A549 (cell line): ENCODE results near the gene CSGALNACT2. TPM values are rescaled to one million over a fixed set of nuclear protein-coding genes. Genes with fewer than 3 reads are reported as not detected.

ENCODE experiments used
- ATAC-seq, 2 experiments: fragments of 200-7000 bp in 1 of 2; fragments of >200 bp in 1 of 2; cut with Nextera tagmentation in 1 of 2; cut with Tn5 transposase in 1 of 2; 3 replicates each; pipeline versions ENCODE4 v1.8.0 to v1.9.1; 2018 to 2020; ENCODE audit warnings: mild to moderate bottlenecking in 1 of 2, moderate library complexity in 1 of 2
- CTCF ChIA-PET: fragments of 300-600 bp; sonication (Branson Sonifier 250); formaldehyde crosslinking; extraction: SDS; loops from one replicate; lab custom pipeline; 2021; ENCODE audit warnings: antibody characterized with exemption, inconsistent platforms; lab: Yijun Ruan, JAX
- POLR2A ChIA-PET: fragments of 350-600 bp; formaldehyde crosslinking; extraction: SDS; loops from one replicate; lab custom pipeline; 2021; ENCODE audit warnings: antibody characterized with exemption, inconsistent platforms; lab: Yijun Ruan, JAX
- DNase-seq, 2 experiments: peaks; one replicate each; pipeline versions ENCODE4 v3.0.0 to v3.0.0-alpha.2; 2011 to 2016; ENCODE audit warnings: low read depth in 1 of 2, low spot score in 1 of 2
- FAIRE-seq: peaks from 2 replicates; lab custom pipeline; 2011; peaks lifted over from hg19 to GRCh38; lab: Jason Lieb, UNC
- H3K27ac ChIP-seq, 2 experiments: fragments of >200 bp; sonication (Bioruptor Twin); formaldehyde crosslinking; 3 replicates each; pipeline ENCODE4 v1.5.1; 2016 to 2017
- H3K4me1 ChIP-seq: fragments of >200 bp; sonication (Bioruptor Twin); formaldehyde crosslinking; 3 replicates; pipeline ENCODE4 v1.6.1; 2016
- H3K4me2 ChIP-seq: fragments of >200 bp; sonication (Bioruptor Twin); formaldehyde crosslinking; 3 replicates; pipeline ENCODE4 v1.6.1; 2016
- H3K4me3 ChIP-seq: fragments of >200 bp; sonication (Bioruptor Twin); formaldehyde crosslinking; 3 replicates; pipeline ENCODE4 v1.5.1; 2016
- H3K9me3 ChIP-seq: fragments of >200 bp; sonication (Bioruptor Twin); formaldehyde crosslinking; 3 replicates; pipeline ENCODE4 v1.6.1; 2016
- BHLHE40 ChIP-seq: IDR thresholded peaks from 2 replicates; pipeline ENCODE4 v1.6.1; 2012; ENCODE audit warnings: low read depth, low read length, inconsistent platforms
- CBX2 ChIP-seq: fragments of 200-600 bp; sonication (generic); IDR thresholded peaks from 2 replicates; pipeline ENCODE4 v1.6.1; 2016; ENCODE audit warnings: low read depth, mild to moderate bottlenecking, borderline replicate concordance
- CHD2 ChIP-seq: fragments of 150-350 bp; IDR thresholded peaks from 2 replicates; pipeline ENCODE4 v1.6.1; 2014; ENCODE audit warnings: low read length; ENCODE audit not compliant: partially characterized antibody
- EHMT2 ChIP-seq: fragments of 200-600 bp; sonication (generic); IDR thresholded peaks from 2 replicates; pipeline ENCODE4 v1.6.1; 2016; ENCODE audit warnings: antibody characterized with exemption, low read depth, mild to moderate bottlenecking, moderate library complexity
- FOSB ChIP-seq: fragments of 250-450 bp; sonication (Bioruptor Pico); IDR thresholded peaks from 2 replicates; pipeline ENCODE4 v1.5.0; 2020; ENCODE audit warnings: mild to moderate bottlenecking, moderate library complexity
- FOSL2 ChIP-seq, 2 experiments: fragments of 450-650 bp in 1 of 2; fragments of >200 bp in 1 of 2; sonication (Bioruptor Twin) in 1 of 2; formaldehyde crosslinking; IDR thresholded peaks; 2 replicates each; pipeline versions ENCODE4 v1.5.0 to v1.6.1; 2016 to 2020; ENCODE audit warnings: mild to moderate bottlenecking in 1 of 2, moderate library complexity in 1 of 2
- FOXS1 ChIP-seq: fragments of 250-450 bp; sonication (Bioruptor Pico); IDR thresholded peaks from 2 replicates; pipeline ENCODE4 v1.5.0; 2020; ENCODE audit warnings: mild to moderate bottlenecking, moderate library complexity
- HDAC2 ChIP-seq: fragments of 200-600 bp; sonication (generic); IDR thresholded peaks from 2 replicates; pipeline ENCODE4 v1.6.1; 2016
- HOXA7 ChIP-seq: fragments of 250-450 bp; sonication (Bioruptor Pico); IDR thresholded peaks from 2 replicates; pipeline ENCODE4 v1.5.0; 2020; ENCODE audit warnings: mild to moderate bottlenecking, moderate library complexity
- JUN ChIP-seq, 2 experiments: fragments of >200 bp; sonication (Bioruptor Twin); formaldehyde crosslinking; IDR thresholded peaks; 2 replicates in 1 of 2; 3 replicates in 1 of 2; pipeline ENCODE4 v1.6.1; 2016 to 2017
- KDM5A ChIP-seq: fragments of 200-600 bp; sonication (generic); IDR thresholded peaks from 2 replicates; pipeline ENCODE4 v1.6.1; 2016; ENCODE audit warnings: antibody characterized with exemption, mild to moderate bottlenecking
- MAFK ChIP-seq: fragments of 450-650 bp; IDR thresholded peaks from 2 replicates; pipeline ENCODE4 v1.6.1; 2014; ENCODE audit not compliant: partially characterized antibody
- PHF8 ChIP-seq: fragments of 200-600 bp; sonication (generic); IDR thresholded peaks from 2 replicates; pipeline ENCODE4 v1.6.1; 2016; ENCODE audit warnings: low read depth, mild to moderate bottlenecking, antibody characterized with exemption, moderate library complexity, borderline replicate concordance
- POLR2A ChIP-seq: IDR thresholded peaks from 2 replicates; pipeline ENCODE4 v1.6.1; 2012; ENCODE audit warnings: mild to moderate bottlenecking, low read length
- RAD21 ChIP-seq, 2 experiments: fragments of >200 bp in 1 of 2; sonication (Bioruptor Twin) in 1 of 2; formaldehyde crosslinking in 1 of 2; IDR thresholded peaks in 1 of 2; conservative IDR thresholded peaks in 1 of 2; 2 replicates in 1 of 2; 3 replicates in 1 of 2; pipeline ENCODE4 v1.6.1; 2012 to 2018; ENCODE audit warnings: inconsistent platforms in 1 of 2
- RNF2 ChIP-seq: fragments of 200-600 bp; sonication (generic); IDR thresholded peaks from 2 replicates; pipeline ENCODE4 v1.6.1; 2016; ENCODE audit warnings: low read depth, mild to moderate bottlenecking, antibody characterized with exemption, moderate library complexity, borderline replicate concordance
- SMC3 ChIP-seq: fragments of >200 bp; sonication (Bioruptor Twin); formaldehyde crosslinking; IDR thresholded peaks from 3 replicates; pipeline ENCODE4 v1.6.1; 2018; ENCODE audit warnings: inconsistent platforms
- TP53 ChIP-seq: fragments of 250-450 bp; sonication (Bioruptor Pico); IDR thresholded peaks from 2 replicates; pipeline ENCODE4 v1.5.0; 2021; ENCODE audit warnings: mild to moderate bottlenecking, moderate library complexity
- ZFP36 ChIP-seq: fragments of 450-650 bp; IDR thresholded peaks from 2 replicates; pipeline ENCODE4 v1.6.1; 2014; ENCODE audit warnings: borderline replicate concordance; ENCODE audit not compliant: partially characterized antibody
- ZSCAN20 ChIP-seq: fragments of 250-450 bp; sonication (Bioruptor Pico); IDR thresholded peaks from 2 replicates; pipeline ENCODE4 v1.8.0; 2022; ENCODE audit warnings: mild to moderate bottlenecking, moderate library complexity
- WGBS: methylation state at CpG from one replicate; pipeline ENCODE4 v1.1.6; 2017; ENCODE audit errors: missing lambda C conversion rate; 5-methylcytosine and 5-hydroxymethylcytosine counted together
- polyA plus RNA-seq, 4 experiments: library from polyadenylated mRNA; depleted of rRNA in 3 of 4; stranded (reverse); fragments of >200 nt; fragmentation: RNase III in 1 of 4; extraction: RNeasy Plus Mini Kit Qiagen cat#74134 plus additional on column Dnase treatment in 1 of 4; gene quantifications; 2 replicates in 3 of 4; 3 replicates in 1 of 4; pipeline ENCODE4 v1.2.3, GENCODE V29; 2011 to 2017
- TF ChIP-seq, protein P1 (sequence below): fragments of >200 bp; sonication (Bioruptor Twin); formaldehyde crosslinking; IDR thresholded peaks from 3 replicates; pipeline ENCODE4 v1.6.1; 2016
- TF ChIP-seq, protein P2 (sequence below): fragments of 150-350 bp; IDR thresholded peaks from 2 replicates; pipeline ENCODE4 v1.6.1; 2014; ENCODE audit warnings: low read depth, mild to moderate bottlenecking, low read length
- TF ChIP-seq, protein P3 (sequence below): fragments of >200 bp; sonication (Bioruptor Twin); formaldehyde crosslinking; IDR thresholded peaks from 2 replicates; pipeline ENCODE4 v1.6.1; 2016
- TF ChIP-seq, protein P4 (sequence below): IDR thresholded peaks from 2 replicates; pipeline ENCODE4 v1.6.1; 2012
- TF ChIP-seq, protein P5 (sequence below): fragments of 450-650 bp; IDR thresholded peaks from 2 replicates; pipeline ENCODE4 v1.6.1; 2014; ENCODE audit warnings: antibody characterized with exemption

CSGALNACT2 gene
- polyA plus RNA-seq, 2 of the 4 experiments (the other 2 are of a cell fraction) = 11.2 to 29.9 TPM

DNA sequence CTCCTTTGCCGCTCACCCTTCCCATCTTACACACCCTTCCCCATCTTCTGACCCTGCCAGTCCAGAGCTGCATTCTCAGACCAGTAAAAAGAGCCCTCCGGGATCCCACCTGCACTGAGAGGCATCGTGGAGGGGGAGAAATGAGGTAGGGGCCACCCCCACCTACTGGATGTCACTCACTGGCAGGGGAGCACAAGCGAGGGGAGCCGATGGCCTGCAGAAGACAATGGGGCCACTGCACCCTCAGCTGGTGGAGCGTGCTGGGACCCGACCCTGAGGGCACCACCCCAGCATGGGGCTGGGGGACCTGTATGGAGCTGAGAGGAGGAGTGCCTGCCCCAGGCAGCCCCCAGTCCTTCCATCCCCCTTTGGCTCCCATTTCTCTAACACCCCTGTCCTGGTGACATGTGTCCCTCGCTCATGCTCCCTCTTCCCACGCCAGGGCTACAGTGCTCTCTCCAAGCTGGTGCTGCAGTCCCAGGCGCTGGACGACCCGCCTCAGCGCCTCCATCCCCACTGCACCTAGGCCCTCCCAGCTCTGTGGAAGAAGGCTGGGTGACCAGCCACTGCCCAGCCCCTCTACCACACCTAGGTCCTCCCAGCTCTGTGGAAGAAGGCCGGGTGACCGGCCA is 78.8 kb downstream of the CSGALNACT2 start:
- ChIA-PET CTCF (interaction anchor here (0.5 to 1.6 kb wide), 6 partner anchors 11 to 162 kb away, joined by 3 to 9 read pairs (median 4); no protein-coding TSS in a partner anchor), POLR2A (no interaction called here)
- DNase-seq = no peak
- TF ChIP-seq SMC3 (no peak), MAFK (no peak), RAD21 (conservative IDR thresholded peaks at IDR 0.05 in 1 of 2, IDR thresholded peaks at IDR 0.05 in 1 of 2) (no peak), ZSCAN20 (CRISPR knock-in tag) (no peak), CBX2 (no peak), JUN (IDR thresholded peaks at IDR 0.05) (no peak), ZFP36 (no peak), BHLHE40 (no peak), PHF8 (no peak), RNF2 (no peak), HOXA7 (CRISPR knock-in tag) (no peak), TP53 (no peak)
- TF ChIP-seq, protein P1, sequence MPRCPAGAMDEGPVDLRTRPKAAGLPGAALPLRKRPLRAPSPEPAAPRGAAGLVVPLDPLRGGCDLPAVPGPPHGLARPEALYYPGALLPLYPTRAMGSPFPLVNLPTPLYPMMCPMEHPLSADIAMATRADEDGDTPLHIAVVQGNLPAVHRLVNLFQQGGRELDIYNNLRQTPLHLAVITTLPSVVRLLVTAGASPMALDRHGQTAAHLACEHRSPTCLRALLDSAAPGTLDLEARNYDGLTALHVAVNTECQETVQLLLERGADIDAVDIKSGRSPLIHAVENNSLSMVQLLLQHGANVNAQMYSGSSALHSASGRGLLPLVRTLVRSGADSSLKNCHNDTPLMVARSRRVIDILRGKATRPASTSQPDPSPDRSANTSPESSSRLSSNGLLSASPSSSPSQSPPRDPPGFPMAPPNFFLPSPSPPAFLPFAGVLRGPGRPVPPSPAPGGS = no peak
- TF ChIP-seq, protein P2, sequence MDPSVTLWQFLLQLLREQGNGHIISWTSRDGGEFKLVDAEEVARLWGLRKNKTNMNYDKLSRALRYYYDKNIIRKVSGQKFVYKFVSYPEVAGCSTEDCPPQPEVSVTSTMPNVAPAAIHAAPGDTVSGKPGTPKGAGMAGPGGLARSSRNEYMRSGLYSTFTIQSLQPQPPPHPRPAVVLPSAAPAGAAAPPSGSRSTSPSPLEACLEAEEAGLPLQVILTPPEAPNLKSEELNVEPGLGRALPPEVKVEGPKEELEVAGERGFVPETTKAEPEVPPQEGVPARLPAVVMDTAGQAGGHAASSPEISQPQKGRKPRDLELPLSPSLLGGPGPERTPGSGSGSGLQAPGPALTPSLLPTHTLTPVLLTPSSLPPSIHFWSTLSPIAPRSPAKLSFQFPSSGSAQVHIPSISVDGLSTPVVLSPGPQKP = no peak
- TF ChIP-seq, all 56 proteins: peak for 0
- ATAC-seq = no peak
- 73% methylated on average over 15 of the region's 15 CpGs for WGBS
- Histone ChIP-seq H3K4me2 (no peak overlapping the region), H3K4me3 (no peak overlapping the region), H3K4me1 (peaks cover 7% of the 10 kb centered on the region; the same call in 1 of the 3 replicates), H3K27ac (no peak overlapping the region), H3K9me3 (no peaks in the 10 kb centered on the region)
- FAIRE-seq = no peak

DNA sequence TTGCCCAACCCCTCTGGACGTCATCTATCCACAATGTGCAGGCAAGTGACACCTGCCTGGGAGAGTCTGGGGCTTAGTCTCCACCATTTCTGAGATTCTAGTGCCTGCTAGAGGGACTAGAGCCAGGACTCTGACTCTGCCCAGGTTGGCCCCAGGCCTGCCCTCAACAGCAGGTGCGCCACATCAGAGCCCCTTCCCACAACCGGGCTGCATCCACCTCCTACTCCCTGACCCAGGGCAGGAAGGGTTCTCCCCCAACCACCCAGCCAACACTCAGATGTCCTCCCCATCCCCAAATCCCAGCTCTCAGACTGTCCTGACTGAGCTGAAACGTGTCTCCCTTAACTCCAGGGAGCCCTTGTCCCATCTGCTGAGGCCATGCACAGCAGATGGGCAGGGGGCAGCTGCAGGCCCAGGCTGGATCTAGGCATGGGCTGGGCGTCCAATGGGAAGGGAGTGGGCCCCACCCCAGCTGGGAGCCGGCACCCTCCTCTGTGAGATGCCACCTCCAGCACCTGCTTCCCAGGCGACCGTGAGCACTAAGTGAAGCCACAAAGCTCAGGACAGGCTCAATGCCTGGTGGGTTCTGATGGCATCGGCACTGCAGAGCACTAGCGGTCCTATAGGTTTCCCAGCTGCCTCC is 79.4 kb downstream of the CSGALNACT2 start:
- DNase-seq (no peak), FAIRE-seq (no peak)
- POLR2A ChIA-PET = no interaction called here

More for the DNA sequence above, 79.4 kb downstream of the CSGALNACT2 start:
- H3K4me2 ChIP-seq = no peak overlapping the region
- WGBS = 68% methylated on average over 9 of the region's 10 CpGs
- no peak overlapping the region for H3K27ac ChIP-seq
- no peak overlapping the region for H3K4me3 ChIP-seq
- H3K9me3 ChIP-seq = no peaks in the 10 kb centered on the region
- TF ChIP-seq, protein P3, sequence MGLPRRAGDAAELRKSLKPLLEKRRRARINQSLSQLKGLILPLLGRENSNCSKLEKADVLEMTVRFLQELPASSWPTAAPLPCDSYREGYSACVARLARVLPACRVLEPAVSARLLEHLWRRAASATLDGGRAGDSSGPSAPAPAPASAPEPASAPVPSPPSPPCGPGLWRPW = no peak
- TF ChIP-seq KDM5A (no peak), FOSL2 (IDR thresholded peaks at IDR 0.05) (no peak), FOSL2 (CRISPR knock-in tag; IDR thresholded peaks at IDR 0.05) (no peak), BHLHE40 (no peak), FOXS1 (CRISPR knock-in tag) (no peak), CHD2 (no peak), FOSB (CRISPR knock-in tag) (no peak), EHMT2 (no peak), HDAC2 (no peak), TP53 (no peak), JUN (IDR thresholded peaks at IDR 0.05) (no peak), POLR2A (no peak), PHF8 (no peak)
- TF ChIP-seq, protein P4, sequence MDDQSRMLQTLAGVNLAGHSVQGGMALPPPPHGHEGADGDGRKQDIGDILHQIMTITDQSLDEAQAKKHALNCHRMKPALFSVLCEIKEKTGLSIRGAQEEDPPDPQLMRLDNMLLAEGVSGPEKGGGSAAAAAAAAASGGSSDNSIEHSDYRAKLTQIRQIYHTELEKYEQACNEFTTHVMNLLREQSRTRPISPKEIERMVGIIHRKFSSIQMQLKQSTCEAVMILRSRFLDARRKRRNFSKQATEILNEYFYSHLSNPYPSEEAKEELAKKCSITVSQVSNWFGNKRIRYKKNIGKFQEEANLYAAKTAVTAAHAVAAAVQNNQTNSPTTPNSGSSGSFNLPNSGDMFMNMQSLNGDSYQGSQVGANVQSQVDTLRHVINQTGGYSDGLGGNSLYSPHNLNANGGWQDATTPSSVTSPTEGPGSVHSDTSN = no peak
- TF ChIP-seq, protein P5, sequence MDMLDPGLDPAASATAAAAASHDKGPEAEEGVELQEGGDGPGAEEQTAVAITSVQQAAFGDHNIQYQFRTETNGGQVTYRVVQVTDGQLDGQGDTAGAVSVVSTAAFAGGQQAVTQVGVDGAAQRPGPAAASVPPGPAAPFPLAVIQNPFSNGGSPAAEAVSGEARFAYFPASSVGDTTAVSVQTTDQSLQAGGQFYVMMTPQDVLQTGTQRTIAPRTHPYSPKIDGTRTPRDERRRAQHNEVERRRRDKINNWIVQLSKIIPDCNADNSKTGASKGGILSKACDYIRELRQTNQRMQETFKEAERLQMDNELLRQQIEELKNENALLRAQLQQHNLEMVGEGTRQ = no peak
- CTCF ChIA-PET = interaction anchor here (0.6 to 1.6 kb wide), 6 partner anchors 9 to 144 kb away, joined by 3 to 9 read pairs (median 4); no protein-coding TSS in a partner anchor
- no peak for ATAC-seq
- H3K4me1 ChIP-seq = peaks cover 7% of the 10 kb centered on the region; the same call in 1 of the 3 replicates
